HS-5 (cell line): ENCODE results near the gene DUSP16.
"Not testable (repeated sequence)": the region's sequence is repeated elsewhere in the genome, so short reads cannot be mapped to it uniquely, and the experiment has no call there.

Experiments
- DNase-seq: peaks from one replicate; pipeline ENCODE4 v3.0.0-alpha.2; 2012; ENCODE audit warnings: low read depth

The DUSP16 gene

DNA sequence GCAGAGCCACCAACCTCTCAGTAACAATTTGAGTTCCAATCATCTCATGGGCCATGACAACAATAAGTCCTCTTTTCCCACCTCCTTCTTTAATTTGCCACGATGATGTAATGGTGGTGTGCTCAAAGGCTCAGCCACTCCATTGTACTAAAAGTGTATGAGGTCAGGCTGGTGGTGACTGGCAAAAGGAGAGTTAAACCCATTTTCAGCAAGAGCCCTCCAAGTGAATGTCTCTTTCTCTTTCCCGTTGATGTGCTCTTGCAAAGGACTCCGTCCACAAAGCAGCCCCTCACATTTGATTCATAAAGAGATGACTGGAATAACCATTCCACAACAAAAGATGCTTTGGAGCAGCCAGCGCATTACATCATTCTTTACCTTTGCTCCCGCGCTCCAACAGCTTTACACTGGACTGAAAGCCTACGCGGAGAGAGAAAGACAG, 41.6 kb downstream of the DUSP16 start:
- no peak for DNase-seq

GRCh38 chr12:12520273-12520672, 42.4 kb downstream of the DUSP16 start:
- DNase-seq, result no peak

DNA sequence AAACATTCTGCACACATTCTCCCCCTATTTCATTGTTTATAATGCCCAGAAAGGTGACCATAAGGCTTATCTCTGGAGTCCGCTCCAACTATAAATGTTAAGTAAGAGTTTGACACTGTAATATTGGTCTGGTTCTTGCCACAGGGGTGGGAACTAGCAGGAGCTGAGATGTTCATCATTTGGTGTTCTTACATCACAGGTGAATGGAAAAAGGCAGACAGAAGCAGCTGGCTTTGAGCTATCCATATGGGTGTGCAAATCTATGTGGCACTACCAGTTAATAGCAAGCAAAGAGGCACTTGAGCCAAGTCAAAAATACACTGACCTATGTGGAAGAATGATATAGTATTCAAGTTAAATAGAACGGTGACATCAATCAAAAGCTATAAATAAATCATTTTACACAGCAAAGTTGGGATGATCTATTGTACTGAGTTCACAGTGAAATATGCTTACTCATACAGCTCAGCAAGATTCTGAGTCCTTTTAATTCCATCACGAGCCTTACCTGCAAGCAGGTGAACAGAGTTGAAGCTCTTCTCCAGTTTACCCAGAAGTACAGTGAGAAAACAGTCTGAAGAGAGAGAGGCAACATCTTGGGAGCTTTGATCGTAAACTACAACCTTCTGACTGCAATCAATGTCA, 43.2 kb downstream of the DUSP16 start:
- no peak for DNase-seq

DNA sequence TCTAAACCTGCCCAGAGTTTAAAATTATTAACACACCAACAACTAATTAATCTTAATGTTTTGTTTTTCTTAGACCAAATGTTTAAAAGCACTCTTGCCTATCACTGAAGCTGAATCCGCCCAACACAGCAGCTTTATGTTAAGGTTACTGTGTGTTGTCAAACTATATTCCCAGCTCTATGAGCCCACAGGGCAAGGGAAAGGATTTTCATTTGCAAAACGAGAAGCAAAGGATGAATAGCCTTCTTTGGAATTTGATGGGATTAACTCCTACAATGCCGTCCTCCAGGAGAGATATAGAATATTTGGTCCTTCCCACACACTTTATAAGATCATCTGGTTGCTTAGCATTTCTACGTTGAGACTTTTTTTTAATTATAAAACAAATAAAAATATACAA, 43.7 kb downstream of the DUSP16 start:
- no peak for DNase-seq

GRCh38 chr12:12518464-12518845, 44.2 kb downstream of the DUSP16 start:
- DNase-seq, result no peak

- DNase-seq, result no peak
Observed at GRCh38 chr12:12513416-12514006, 49.2 kb downstream of the DUSP16 start.

- DNase-seq, result no peak
Observed at GRCh38 chr12:12511895-12512711, 50.6 kb downstream of the DUSP16 start.

GRCh38 chr12:12511021-12511783, 51.5 kb downstream of the DUSP16 start:
- DNase-seq, result no peak

GRCh38 chr12:12510551-12510950, 52.1 kb downstream of the DUSP16 start:
- no peak for DNase-seq

DNA sequence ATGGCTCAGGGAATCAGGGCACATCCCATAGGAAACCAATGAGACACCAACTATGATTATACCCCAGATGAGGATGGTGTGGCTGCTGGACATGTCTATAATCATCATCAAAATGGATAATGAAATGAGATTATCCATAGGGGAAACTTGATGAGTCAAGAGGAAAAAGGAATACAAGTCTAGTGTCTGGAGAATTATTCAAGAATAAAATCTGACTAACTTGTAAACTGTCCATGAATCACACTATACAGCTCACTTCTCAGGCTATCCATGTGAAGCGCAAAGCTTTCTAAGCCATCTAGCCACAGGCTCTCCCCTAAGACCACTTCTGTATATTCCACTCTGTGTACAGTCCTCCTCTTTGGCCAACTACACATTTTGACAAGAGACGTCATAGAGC, 52.5 kb downstream of the DUSP16 start:
- peak; percentile 65 for DNase-seq

GRCh38 chr12:12508612-12509011, 54.1 kb downstream of the DUSP16 start:
- peak; percentile 56 for DNase-seq

- no peak for DNase-seq
Observed at GRCh38 chr12:12507121-12507520, 55.5 kb downstream of the DUSP16 start.

DNA sequence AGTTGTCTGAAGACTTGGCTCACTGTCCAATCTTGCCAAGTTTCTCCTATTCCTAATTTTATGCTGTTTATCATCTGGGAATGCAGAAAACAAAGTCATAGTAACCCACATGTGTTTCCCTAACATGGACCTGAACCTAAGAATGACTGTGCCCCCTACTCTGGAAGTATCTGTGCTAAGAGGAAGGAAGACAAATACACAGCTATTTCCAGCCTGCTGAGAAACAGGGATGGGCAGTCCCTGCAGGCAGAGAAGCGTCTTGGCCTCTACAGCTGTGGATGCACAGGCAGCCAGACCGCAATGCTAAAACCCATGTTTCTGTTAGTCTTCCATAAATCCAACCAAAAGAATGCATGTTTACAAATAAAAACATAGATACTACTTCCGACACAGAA, 56.2 kb downstream of the DUSP16 start:
- DNase-seq, result no peak

DNA sequence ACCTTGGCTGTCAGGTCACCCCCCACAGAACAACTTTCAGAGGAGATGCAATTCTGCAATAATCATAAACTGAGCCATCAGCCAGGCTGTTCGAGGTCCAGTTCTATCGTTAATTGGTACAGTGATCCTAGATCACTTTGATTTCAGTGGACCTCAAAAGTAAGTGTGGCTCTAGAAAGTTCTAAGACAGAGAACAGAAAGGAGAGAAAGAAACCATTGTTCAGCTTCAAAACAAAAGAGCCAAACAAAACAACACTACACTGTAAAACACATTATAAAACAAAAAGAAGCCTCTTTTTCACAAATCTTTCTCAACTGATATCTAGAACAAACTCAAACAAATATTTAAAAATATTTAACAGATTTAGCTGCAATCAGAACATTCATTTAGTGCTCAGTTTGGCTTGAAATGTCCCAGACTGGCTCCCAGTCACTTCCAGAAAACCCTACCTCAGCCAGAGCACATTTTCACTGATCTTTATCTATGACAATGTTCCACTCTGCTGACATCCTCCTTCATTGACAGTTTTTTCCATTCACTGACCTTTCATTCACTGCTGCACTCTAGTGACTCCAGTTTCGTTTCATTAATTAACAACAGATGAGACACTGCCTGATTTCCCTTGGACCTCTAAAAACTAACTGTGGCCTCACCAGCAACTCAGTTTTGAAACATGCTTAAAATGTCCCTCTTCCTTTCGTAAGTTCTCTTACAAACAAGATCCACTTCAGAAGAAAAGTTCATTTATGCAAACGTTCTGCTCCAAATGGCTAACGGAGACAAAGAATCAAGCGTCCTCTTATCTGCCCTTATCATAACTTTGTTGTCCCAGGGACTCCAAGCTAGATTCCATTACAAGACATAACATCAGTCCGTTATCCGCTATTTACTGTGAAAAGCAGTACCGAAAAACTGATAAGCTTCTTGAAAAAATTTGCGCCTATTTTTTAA, 56.8 kb downstream of the DUSP16 start:
- DNase-seq, result peak; percentile 49

GRCh38 chr12:12503384-12504078, 59.1 kb downstream of the DUSP16 start:
- no peak for DNase-seq

DNA sequence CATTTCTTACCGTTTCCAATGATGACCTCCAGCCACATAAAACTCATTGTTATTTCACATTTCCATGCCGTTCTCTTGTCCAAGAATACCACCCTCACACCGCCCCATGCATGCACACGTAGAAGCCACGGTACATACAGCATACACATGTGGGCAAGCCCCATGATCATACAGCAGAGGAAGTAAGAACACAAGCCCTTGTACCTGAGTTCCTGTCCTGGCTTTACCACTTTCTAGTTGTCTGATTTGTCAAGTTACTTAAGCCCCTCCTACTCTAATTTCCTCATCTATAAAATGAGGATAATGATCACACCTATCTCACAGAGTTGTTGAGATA, 59.9 kb downstream of the DUSP16 start:
- no peak for DNase-seq

DNA sequence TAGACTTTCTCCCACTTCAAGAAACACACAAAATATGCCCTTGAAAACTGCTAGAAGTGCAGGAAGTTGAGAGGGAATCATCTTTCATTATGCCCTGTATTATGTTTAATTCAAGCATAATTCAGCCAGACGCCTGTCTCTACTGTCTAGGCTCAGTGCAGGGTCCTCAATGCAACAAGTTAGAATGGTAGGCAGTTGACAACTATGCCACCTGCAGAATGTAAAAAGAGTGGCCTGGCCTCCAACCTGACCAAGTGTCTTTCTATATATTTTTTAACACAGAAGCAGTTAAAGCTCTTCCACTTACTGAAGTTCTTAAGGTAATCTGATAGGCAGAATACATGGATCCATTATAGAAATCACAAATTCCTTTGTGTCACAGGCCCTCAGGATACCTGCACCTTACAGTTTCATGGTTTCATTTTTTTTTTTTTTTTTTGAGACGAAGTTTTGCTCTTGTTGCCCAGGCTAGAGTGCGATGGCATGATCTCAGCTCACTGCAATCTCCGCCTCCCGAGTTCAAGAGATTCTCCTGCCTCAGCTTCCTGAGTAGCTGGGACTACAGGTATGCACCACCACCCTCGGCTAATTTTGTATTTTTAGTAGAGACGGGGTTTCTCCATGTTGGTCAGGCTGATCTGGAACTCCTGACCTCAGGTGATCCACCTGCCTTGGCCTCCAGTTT, 60.4 kb downstream of the DUSP16 start:
- DNase-seq, result not testable (repeated sequence)

DNA sequence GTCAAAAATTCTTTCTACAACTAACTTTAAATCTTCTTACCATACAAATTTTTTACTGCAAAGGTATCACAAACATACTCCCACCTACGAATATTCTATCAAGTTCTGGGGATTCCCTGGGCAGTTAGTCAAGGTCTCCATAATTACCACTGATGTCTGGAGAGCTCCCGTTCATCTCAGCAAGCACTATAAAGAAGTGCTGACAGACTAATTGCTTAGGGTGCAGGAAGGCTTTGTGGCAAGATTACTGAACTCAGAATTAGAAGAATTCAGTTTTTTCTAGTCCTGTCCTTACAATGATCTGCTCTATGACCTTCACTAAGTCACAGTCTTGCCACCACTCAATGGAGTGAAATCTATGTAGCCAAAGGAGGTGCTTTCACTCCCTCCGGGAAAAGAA, 61.5 kb downstream of the DUSP16 start:
- DNase-seq, result no peak

DNA sequence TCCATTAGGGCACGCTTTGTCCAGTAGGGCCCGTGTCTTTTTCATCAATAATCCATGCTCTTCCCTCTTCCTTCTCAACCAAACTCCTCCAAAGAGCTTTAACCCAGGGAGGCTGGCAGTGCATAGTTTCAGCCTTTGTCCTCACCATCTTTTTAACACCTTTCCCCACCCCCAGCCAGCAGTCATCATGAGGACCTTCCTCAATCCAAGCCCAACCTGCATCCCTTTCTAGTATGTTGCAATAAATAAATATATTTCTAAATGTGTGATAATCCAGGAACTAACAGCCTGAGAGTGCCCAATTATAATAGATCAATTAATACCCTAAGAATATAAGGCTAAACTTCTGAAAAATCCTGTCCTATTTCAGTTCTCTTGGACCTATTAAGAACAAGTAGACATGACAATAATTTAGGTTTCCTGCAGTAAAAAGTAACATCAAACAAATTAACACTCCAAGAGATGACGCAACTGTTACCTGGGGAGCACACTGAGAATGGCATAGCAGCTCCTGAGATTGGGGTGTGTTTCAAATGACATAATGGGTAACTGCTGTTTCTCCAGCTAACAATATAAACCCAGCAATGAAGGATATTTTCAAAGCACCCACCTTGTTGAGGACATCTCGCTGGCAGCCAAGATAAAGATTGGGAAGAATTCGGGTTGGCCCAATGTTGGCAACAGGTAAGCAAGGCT, 62.6 kb downstream of the DUSP16 start:
- no peak for DNase-seq

DNA sequence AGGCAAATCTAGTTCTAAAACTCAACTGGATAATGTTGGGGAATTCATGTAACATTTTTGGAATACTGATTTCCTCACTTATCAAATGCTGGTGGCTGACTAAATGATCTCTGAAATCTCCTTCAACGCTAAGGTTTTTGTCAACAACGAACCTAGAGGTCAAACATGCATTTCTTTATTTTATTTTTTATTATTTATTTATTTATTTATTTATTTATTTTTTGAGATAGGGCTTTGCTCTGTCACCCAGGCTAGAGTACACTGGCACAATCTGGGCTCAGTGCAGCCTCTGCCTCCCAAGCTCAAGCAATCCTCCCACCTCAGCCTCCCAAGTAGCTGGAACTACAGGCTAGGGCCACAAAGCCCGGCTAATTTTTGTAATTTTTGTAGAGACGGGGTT, 64.5 kb downstream of the DUSP16 start:
- no peak for DNase-seq
